ENCODE measurements around the gene SFXN5.
"Not testable (repeated sequence)": the region's sequence is repeated elsewhere in the genome, so short reads cannot be mapped to it uniquely, and the experiment has no call there.

The SFXN5 gene

GRCh38 chr2:73067043-73067442 lies 4.5 kb downstream of the SFXN5 start:
- Histone ChIP-seq H3K4me3 (replicated peaks; ENCODE audit: low read depth, low read length) (no peak overlapping the region), H3K36me3 (ENCODE audit: control insufficient read depth, insufficient read depth, low read length) (no peaks in the 10 kb centered on the region), H3K27me3 (replicated peaks; ENCODE audit: control insufficient read depth, insufficient read depth, low read length) (no peaks in the 10 kb centered on the region)
- DNase-seq (ENCODE audit: extremely low read depth, insufficient read length) = no peak
- no peak for TF ChIP-seq CTCF (IDR thresholded peaks at IDR 0.05; ENCODE audit: insufficient read depth, low read length, poor library complexity, severe bottlenecking)

- not testable (repeated sequence) for H3K27me3 ChIP-seq (replicated peaks; ENCODE audit: control insufficient read depth, insufficient read depth, low read length); H3K36me3 ChIP-seq (ENCODE audit: control insufficient read depth, insufficient read depth, low read length); DNase-seq (ENCODE audit: extremely low read depth, insufficient read length); H3K4me3 ChIP-seq (replicated peaks; ENCODE audit: low read depth, low read length)
Measured at GRCh38 chr2:73065070-73065469, 6.4 kb downstream of the SFXN5 start.

- no peak for TF ChIP-seq CTCF (IDR thresholded peaks at IDR 0.05; ENCODE audit: insufficient read depth, low read length, poor library complexity, severe bottlenecking)
- H3K4me3 ChIP-seq (replicated peaks; ENCODE audit: low read depth, low read length) = no peak overlapping the region
- H3K36me3 ChIP-seq (ENCODE audit: control insufficient read depth, insufficient read depth, low read length) = no peaks in the 10 kb centered on the region
- no peak for DNase-seq (ENCODE audit: extremely low read depth, insufficient read length)
- no peaks in the 10 kb centered on the region for H3K27me3 ChIP-seq (replicated peaks; ENCODE audit: control insufficient read depth, insufficient read depth, low read length)
Measured at GRCh38 chr2:73063909-73064875, 7.3 kb downstream of the SFXN5 start.

GRCh38 chr2:73063472-73063871 lies 8.0 kb downstream of the SFXN5 start:
- no peak overlapping the region for H3K4me3 ChIP-seq (replicated peaks; ENCODE audit: low read depth, low read length)
- TF ChIP-seq CTCF (IDR thresholded peaks at IDR 0.05; ENCODE audit: insufficient read depth, low read length, poor library complexity, severe bottlenecking) = no peak
- DNase-seq (ENCODE audit: extremely low read depth, insufficient read length) = no peak
- no peaks in the 10 kb centered on the region for H3K36me3 ChIP-seq (ENCODE audit: control insufficient read depth, insufficient read depth, low read length)
- no peaks in the 10 kb centered on the region for H3K27me3 ChIP-seq (replicated peaks; ENCODE audit: control insufficient read depth, insufficient read depth, low read length)

- TF ChIP-seq CTCF (IDR thresholded peaks at IDR 0.05; ENCODE audit: insufficient read depth, low read length, poor library complexity, severe bottlenecking) = no peak
- Histone ChIP-seq H3K36me3 (ENCODE audit: control insufficient read depth, insufficient read depth, low read length) (no peaks in the 10 kb centered on the region; the same call in 1 of the 2 replicates), H3K27me3 (replicated peaks; ENCODE audit: control insufficient read depth, insufficient read depth, low read length) (no peaks in the 10 kb centered on the region), H3K4me3 (replicated peaks; ENCODE audit: low read depth, low read length) (no peak overlapping the region)
- no peak for DNase-seq (ENCODE audit: extremely low read depth, insufficient read length)
Measured at GRCh38 chr2:73059106-73059505, 12.4 kb downstream of the SFXN5 start.

- H3K4me3 ChIP-seq (replicated peaks; ENCODE audit: low read depth, low read length) = no peak overlapping the region
- no peaks in the 10 kb centered on the region; the same call in 1 of the 2 replicates for H3K36me3 ChIP-seq (ENCODE audit: control insufficient read depth, insufficient read depth, low read length)
- no peaks in the 10 kb centered on the region for H3K27me3 ChIP-seq (replicated peaks; ENCODE audit: control insufficient read depth, insufficient read depth, low read length)
- no peak for DNase-seq (ENCODE audit: extremely low read depth, insufficient read length)
- no peak for TF ChIP-seq CTCF (IDR thresholded peaks at IDR 0.05; ENCODE audit: insufficient read depth, low read length, poor library complexity, severe bottlenecking)
Measured at GRCh38 chr2:73054980-73055379, 16.5 kb downstream of the SFXN5 start.

All from GM06990 (cell line).